ENCODE measurements around the gene POMZP3.
"Not testable (repeated sequence)": the region's sequence is repeated elsewhere in the genome, so short reads cannot be mapped to it uniquely, and the experiment has no call there.

Gene POMZP3

DNA sequence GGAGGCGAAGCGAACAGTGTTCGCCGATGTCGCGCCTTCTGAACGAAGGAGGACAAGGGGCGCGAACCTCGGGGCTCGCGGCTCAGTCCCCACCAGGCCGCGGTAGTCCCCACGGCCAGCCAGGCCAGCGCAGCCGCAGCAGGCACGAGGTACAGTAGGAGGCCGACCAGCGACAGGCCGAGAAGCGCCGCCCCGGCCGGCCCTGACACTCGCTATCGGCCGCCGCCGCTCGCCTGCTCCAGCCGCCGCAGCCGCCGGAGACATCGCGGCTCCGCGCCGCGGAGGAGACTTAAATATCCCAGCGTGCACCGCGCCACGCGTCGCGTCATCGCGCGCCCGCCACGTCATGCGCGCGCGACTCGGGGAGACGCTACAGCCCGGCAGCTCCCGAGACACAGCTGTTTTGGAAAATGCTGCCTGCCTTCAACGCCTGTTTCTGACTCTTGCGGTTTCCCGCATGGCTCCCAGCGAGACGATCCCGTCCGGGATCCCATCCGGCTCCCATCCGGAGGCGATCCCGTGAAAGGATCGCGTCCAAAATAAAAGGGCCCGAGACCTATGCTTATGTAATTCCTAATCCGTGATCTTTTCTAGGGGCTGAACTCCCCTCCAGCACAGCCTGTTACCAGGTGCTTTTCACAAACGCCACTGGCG, at the start of gene POMZP3:
Gene POMZP3 (minus strand): TSS at position 291 of the 654 bp plus-strand sequence. CDS start 1,215 bp downstream, outside the sequence.
- FAIRE-seq = not testable (repeated sequence)

DNA sequence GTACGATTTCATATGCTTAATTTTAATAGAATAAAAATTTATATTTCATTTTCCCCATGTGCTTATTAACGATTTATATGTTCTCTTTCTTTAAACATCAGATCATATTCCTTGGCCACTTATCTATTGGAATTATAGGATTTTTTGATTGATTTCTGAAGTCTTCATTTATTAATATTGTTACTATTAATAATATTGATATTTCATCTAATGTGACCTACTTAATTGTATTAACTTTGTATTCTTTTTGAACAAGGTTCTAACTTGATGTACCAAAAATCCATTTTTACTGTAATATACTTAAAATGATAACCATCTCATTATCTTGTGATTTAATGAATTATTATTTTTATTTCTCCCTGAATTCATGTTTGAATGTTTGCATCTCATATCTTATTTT, 48.7 kb upstream of the POMZP3 start:
- peak; percentile 25 for FAIRE-seq

DNA sequence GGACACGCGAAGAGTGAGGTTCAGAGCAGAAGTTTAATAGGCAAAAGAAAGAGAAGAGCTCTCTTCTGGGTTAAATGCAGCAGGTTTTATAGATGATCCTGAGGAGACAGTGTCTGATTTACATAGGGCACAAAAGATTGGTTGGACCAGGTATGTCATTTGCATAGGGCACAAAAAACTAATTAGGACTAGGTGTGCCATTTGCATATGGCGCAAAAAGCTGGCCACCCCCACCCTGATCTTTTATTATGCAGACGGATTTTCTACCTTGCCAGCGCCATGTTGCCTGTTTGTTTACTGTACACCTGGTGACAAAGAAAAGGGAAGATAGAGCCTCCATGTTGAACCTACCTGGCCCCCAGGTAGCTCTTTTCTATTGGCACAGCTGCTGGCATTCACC, 46.3 kb upstream of the POMZP3 start:
- FAIRE-seq = not testable (repeated sequence)

DNA sequence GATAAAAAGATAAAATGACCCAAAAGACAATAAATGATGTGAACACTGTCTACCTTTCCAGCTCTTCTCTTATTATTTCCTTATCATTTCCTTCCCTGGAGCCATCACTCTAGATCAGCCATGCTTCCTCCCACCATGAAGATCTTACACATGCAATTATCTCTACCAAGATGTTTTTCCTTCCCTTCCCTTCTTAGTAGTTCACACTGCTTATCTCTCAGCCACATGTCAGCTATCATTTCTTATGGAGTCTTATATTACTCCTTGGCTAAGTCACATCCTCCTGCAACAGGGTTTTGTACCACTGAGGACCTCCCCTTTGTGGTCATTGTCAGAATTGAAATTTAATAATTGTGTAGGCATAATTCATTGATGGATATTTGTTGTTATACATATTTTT, 32.1 kb upstream of the POMZP3 start:
- FAIRE-seq = not testable (repeated sequence)

DNA sequence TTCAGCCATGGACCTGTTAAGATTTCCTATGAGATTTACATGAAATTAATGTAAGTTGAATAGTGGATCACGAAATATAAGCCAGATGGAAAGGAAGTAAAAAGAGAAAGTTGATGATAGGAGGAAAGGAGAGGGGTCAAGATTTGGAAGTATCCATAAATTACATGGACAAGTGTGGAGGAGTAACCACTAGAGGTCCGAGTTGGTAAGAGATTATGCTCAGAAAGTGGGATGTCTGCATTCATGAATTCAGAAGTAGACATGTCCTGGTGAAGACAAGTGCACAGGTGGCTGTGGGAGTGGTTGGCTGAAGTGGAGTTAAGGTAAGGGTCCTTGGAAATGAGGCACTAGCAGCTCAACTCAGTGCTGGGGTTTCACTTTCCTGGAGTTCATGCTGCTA, 29.3 kb upstream of the POMZP3 start:
- not testable (repeated sequence) for FAIRE-seq

DNA sequence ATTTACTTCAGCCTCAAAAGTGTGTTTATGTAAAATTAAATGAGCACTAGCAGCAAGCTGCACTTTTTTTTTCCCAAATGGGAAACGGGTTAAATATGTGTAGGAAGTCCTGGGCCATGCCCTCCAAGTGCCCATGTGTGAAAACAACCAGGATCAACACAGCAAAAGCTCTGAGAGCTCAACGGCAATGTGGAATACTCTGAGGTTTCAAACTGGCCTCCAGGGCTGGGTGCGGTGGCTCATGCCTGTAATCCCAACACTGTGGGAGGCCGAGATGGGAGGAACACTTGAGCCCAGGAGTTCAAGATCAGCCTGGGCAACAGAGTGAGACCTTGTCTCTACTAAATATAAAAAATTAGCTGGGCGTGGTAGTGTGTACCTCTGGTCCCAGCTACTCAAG, 15.5 kb upstream of the POMZP3 start:
- FAIRE-seq = not testable (repeated sequence)

DNA sequence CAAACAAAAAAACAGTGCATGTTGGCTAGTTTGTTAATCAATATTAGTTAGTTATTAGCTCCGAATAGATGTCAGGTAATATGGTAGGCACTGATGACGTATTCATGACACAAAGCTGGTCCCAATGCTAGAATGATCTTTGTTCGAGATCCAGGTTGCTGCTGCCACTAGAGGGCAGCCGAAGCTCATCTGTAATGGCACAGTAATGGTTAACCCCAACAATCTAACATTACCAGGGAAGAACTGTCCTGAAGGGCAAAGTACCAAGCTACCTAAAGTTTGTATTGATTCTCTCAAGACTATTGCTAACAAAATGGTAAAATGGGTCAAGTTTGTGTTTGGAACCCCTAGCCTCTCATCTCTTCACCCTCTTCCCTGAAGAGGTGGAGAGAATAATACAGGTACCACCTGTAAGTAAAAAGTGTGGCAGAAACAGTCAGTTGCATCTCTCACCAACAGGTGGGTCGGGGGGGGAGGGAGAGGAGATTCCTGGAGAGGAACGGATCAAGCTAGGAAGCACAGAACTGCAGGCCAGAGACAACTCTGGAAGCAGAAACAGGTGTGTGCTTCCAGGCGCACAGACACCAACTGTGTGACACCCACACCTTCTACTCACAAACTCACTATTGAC, 10.1 kb upstream of the POMZP3 start:
- FAIRE-seq = not testable (repeated sequence)

DNA sequence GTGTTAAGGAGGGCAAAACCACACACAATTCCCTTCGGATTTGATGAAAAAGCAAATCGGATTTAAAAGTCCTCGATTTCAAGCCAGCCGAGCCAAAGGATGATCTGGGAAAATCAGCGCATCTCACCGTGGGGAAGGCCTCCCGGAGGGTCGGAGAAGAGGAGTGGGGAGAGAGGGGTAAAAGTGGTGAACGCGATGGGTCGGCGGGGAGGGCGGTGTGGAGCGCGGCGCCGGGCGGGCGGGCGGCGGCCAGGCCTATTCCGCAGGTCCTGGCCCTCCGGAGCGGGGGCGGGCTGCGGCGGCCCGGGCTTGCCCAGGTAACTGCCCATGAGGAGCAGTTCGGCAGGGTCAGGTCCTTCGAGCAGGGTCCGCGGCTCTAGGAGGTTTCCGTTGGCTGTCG, 498 bp downstream of the POMZP3 start:
- FAIRE-seq = not testable (repeated sequence)

DNA sequence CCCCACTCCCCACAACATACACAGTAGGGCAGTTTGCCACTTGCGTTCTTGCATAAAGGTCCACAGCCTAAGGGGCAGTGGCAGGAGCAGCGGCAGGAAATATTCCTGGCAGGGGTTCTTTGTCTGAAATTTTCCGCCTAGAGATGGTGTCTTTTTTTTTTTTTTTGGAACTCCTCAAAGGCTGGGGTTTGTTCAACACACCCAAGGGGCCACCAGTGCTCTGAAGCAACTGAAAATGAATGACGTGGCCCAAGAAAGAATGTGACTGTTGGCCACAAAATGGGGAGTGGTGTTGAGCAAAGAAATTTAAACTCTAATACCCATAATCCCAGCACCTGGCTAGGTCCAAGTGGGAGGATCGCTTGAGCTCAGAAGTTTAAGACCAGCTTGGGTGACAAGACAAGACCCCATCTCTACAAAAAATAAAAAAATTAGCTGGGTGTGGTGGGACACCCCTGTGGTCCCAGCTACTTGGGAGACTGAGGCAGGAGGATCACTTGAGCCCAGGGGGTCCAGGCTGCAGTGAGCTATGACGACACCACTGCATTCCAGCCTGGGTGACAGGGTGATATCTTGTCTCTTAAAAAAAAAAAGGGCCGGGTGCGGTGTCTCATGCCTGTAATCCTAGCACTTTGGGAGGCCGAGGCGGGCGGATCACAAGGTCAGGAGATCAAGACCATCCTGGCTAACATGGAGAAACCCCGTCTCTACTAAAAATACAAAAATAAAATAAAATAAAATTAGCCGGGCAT, 7.5 kb downstream of the POMZP3 start:
- FAIRE-seq = not testable (repeated sequence)

DNA sequence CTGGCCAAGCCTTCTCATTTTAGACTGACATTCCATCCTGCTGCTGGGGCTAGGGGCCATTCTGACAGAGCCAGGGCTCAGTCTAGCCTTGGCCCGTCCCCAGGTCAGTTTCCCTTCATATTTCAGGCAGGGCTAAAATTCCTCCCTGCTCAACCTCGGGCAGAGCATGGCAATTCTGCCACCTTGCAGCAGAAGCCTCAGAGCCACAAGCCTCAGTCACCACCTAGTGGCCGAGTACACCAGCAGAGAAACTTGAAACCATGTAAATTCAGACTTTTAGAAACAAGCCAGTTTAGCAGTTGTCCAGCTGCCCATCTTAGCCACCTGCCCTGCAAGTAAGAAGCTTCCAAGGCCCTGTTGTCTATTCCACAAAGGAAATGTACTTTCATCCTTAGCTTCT, 13.3 kb downstream of the POMZP3 start:
- not testable (repeated sequence) for FAIRE-seq

DNA sequence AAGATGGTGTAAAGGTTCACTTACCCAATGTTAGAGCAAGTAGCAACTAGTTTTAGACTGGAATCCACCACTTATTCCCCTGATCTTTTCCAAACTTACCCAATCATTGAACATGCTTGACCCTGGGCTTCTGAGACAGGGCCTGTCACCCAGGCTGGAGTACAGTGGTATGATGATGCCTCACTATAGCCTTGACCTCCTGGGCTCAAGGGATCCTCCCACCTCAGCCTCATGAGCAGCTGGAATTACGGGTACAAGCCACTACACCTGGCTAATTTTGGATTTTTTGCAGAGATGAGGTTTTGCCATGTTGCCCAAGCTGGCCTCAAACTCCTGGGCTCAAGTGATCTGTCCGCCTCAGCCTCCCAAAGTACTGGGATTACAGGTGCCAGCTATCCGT, 14.8 kb downstream of the POMZP3 start:
- FAIRE-seq = not testable (repeated sequence)

DNA sequence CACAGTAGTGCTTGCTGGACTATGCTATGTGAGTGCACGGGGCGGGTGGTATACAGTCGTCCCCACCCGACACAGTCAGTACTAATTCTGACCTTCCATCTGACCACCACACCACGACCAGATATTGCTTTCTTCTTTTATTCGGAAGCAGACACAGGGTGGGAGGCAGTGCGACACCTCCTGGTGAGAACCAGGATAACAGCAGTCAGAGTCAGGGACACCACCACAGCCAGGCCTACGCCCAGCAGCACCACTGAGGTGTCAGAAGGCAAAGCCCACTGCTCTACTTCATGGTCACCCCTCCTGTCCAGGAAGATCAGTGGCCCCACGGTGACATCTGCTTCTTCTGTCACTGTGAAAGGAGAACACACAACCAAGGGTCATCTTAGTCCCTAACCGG, 17.2 kb downstream of the POMZP3 start:
- FAIRE-seq = not testable (repeated sequence)

DNA sequence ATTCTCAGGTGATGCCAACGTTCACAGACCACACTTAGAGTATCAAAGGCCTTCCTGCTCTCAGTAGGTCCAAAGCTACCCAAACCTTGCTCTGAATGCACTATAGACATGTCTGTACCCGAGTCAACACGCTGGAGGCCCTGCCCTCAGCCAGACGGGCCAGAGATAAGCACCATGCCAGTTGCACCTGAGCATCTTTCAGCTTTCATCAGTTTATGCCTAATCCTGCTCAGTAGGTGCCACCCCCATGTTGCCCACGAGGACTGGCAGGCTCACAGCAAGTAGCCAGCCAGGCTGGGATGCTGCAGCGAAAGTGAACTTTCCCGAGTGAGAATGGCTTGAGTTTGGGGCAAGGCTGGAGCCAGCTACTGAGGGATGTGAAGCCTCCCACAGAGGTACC, 18.6 kb downstream of the POMZP3 start:
- not testable (repeated sequence) for FAIRE-seq

DNA sequence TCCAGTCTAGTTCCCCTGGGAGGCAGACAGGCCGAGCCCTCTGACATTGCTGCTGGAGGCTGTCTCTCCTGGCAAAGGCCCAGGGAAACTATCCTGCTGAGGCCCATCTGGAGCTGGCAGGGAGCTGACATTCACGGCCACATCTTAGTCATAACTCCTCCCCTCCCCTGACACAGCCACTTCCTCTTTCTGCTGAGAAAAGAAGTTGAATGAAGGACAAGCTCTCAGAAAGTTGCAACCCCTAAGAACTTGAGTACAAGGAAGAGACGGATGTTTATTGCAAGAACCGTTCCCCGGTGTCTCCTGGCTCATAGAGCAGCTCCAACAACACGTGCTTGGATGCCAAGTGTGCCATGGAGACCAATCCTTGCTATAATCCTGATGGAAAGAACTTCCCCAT, 21.1 kb downstream of the POMZP3 start:
- FAIRE-seq = not testable (repeated sequence)

DNA sequence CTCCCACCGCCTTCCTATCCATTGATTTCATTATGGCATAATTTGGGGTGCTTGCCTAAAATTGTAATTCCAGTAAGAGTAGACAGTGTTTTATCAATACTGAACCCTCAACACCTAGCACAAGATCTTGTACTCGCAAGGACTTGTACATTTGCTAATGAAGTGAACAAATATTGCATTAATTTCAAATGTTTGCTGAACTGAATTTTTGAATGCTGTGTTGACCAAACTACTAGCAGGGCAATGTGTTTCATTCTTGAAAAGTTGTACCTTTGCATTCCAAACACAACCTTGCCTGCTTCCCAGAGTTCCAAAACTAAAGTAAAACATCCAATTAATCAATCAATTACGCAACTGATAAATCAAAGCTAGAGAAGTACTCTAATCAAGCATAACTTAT, 26.4 kb downstream of the POMZP3 start:
- FAIRE-seq = not testable (repeated sequence)

DNA sequence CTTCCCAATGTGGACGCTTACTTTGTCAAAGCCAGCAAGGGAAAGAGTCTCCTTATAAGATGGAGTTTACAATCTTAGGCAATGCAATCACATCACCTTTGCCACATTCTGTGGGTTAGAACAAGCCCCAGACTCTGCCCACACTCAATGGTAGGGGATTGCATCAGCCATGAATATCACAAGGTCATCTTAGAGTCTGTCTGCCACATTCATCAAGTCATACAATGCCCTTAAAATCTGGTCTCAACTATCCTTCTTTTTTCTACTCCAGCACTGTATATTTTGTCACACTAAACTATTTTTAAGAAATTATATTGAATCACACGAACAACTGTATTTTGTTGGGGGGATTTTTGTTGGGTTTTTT, 27.0 kb downstream of the POMZP3 start:
- FAIRE-seq = not testable (repeated sequence)

DNA sequence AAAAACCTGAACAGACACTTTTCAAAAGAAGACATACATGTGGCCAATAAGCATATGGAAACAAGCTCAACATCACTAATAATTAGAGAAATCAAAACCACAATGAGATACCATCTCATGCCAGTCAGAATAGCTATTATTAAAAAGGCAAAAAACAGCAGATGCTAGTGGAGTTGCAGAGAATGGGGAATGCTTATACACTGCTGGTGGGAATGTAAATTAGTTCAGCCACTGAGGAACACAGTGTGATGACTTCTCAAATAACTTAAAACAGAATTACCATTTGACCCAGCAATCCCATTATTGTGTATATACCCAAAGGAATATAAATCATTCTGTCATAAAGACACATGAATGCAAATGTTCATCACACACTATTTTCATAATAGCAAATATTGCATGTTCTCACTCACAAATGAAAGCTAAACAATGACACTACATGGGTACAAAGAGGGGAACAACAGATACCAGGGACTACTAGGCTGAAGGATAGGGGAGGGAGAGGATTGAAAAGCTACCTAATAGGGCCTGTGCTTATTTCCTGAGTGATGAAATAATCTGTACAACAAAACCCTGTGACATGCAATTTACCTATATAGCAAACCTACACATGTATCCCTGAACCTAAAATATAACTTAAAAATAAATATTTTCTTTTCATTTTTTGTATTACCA, 28.4 kb downstream of the POMZP3 start:
- not testable (repeated sequence) for FAIRE-seq

DNA sequence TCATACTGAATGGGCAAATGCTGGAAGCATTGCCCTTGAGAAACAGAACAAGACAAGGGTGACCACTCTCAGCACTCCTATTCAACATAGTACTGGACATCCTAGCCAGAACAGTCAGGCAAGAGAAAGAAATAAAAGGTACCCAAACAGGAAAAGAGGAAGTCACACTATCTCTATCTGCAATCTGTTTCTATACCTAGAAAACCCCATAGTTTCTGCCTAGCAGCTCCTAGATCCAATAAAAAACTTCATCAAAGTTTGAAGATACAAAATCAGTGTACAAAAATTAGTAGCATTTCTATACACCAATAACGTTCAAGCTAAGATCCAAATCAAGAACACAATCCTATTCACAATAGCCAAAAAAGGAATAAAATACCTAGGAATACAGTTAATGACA, 29.8 kb downstream of the POMZP3 start:
- FAIRE-seq = not testable (repeated sequence)

DNA sequence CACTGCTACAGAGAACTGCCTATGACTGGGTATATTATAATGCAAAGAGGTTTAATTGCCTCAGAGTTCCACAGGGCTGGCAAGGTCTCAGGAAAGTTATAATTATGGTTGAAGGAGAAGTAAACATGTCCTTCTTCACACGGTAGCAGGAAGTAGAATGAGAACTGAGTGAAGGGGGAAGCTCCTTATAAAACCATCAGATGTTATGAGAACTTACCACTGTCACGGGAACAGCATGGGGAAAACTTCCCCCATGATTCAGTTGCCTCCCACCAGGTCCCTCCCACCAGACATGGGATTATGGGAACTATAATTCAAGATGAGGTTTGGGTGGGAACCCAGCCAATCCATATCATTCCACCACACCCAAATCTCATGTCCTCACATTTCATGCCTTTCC, 34.4 kb downstream of the POMZP3 start:
- not testable (repeated sequence) for FAIRE-seq

DNA sequence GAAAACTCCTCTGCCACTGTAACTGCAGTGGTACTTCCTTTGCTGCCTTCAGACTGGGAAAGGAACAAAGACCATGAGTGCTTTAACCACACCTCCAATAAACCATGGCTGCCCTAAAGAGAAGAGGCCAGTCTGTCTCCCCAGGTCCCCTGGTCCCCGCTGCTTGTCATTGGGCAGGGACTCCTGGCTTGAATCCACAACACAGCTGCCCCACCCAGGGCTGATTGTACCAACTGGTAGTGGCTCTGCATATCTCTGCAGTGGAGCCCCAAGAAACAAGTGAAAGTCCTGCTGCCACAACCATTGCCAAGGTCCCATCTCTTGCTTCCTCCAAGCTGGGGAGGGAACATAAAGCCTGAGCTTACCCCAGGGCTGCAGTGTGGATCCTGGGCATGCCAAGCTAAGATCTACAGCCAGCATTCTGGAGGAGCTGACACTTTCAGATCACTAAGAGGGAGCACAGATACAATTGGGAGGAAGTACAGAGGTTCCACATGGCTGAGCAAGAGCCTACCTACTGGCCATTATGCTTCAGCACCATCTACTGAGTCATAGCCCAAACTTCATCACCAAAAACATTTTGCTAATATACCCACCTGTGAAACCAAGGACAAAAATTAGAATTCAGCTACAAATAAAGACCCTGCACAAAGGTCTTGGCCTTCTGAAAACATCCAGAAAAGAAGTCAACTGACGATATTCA, 35.3 kb downstream of the POMZP3 start:
- not testable (repeated sequence) for FAIRE-seq

DNA sequence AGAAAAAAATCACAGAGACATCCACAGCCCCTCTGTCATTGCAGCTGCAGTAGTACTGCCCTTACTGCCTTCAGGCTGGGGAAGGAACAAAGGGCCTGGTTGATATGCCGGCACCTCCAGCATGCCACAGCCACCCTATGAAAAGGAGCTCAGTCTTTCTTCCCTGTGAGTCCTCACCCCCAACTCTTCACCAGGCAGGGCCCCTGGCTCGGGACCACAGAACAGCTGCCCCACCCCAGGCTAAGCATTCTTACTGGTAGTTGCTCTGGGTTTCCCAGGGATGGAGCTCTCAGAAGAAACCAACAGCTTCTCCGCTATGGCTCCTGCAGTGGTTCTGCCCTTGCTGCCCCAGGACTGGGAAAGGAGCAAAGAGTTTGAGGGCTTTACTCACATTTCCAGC, 36.0 kb downstream of the POMZP3 start:
- FAIRE-seq = not testable (repeated sequence)

DNA sequence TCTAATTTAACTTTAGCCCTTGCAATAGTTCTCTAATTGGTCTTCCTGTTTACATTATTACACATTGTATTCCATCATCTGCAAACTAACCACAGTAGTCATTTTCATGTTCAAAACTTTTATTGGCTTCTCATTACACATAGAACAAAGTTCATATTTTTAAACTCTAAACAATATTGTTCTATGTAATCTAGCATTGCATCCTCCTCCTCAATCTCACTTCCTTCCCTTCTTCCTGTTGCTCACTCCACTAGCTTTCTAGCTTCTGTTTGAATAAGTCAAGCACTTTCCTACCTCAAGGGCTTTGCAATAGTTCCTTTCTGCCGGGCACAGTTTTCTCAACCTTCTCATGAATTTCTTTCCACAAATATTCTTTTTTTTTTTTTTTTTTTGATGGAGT, 38.5 kb downstream of the POMZP3 start:
- not testable (repeated sequence) for FAIRE-seq
